Keratinocyte (primary cell): ENCODE results near the gene MMP21. TPM values are rescaled to one million over a fixed set of nuclear protein-coding genes. Genes with fewer than 3 reads are reported as not detected.

Experiments used
- DNase-seq: peaks from one replicate; pipeline ENCODE4 v3.0.0-alpha.2; 2011; ENCODE audit warnings: low read depth, missing footprints, low spot score
- FAIRE-seq: peaks from 2 replicates; lab custom pipeline; 2011; peaks lifted over from hg19 to GRCh38; lab: Jason Lieb, UNC
- H2AFZ ChIP-seq: 2 replicates; pipeline ENCODE4 v1.6.0; 2012; ENCODE audit warnings: low read length, control low read depth, inconsistent platforms; ENCODE audit not compliant: control insufficient read depth
- H3K27ac ChIP-seq: 2 replicates; pipeline ENCODE4 v1.5.1; 2011; ENCODE audit warnings: low read length; ENCODE audit not compliant: control insufficient read depth, insufficient read depth
- H3K27me3 ChIP-seq: 3 replicates; pipeline ENCODE4 v1.6.0; 2011; ENCODE audit warnings: low read length; ENCODE audit not compliant: control insufficient read depth, insufficient read depth; ENCODE audit errors: extremely low read depth
- H3K36me3 ChIP-seq, 2 experiments: 2 replicates in 1 of 2; 3 replicates in 1 of 2; pipeline ENCODE4 v1.5.1; 2011; ENCODE audit warnings: low read length in 2 of 2, mild to moderate bottlenecking in 1 of 2; ENCODE audit not compliant: control insufficient read depth in 2 of 2, insufficient read depth in 2 of 2; ENCODE audit errors: extremely low read depth in 1 of 2
- H3K4me1 ChIP-seq: 3 replicates; pipeline ENCODE4 v1.5.1; 2011; ENCODE audit warnings: low read length; ENCODE audit not compliant: control insufficient read depth, insufficient read depth; ENCODE audit errors: extremely low read depth
- H3K4me2 ChIP-seq: 3 replicates; pipeline ENCODE4 v1.6.0; 2011; ENCODE audit warnings: low read depth, low read length; ENCODE audit not compliant: control insufficient read depth, insufficient read depth; ENCODE audit errors: extremely low read depth
- H3K4me3 ChIP-seq, 3 experiments: fragments of 200-600 bp in 1 of 3; sonication (generic) in 1 of 3; 2 replicates in 2 of 3; 3 replicates in 1 of 3; pipeline ENCODE4 v1.5.1; 2011 to 2016; ENCODE audit warnings: low read length in 3 of 3, mild to moderate bottlenecking in 3 of 3, control low read depth in 2 of 3, inconsistent platforms in 1 of 3, low read depth in 1 of 3, mixed read lengths in 1 of 3, mixed run types in 1 of 3, moderate library complexity in 1 of 3; ENCODE audit not compliant: control insufficient read depth in 2 of 3, insufficient read depth in 2 of 3; ENCODE audit errors: extremely low read depth in 1 of 3
- H3K79me2 ChIP-seq: 2 replicates; pipeline ENCODE4 v1.6.0; 2012; ENCODE audit warnings: low read length; ENCODE audit not compliant: control insufficient read depth, insufficient read depth
- H3K9ac ChIP-seq: 3 replicates; pipeline ENCODE4 v1.6.0; 2011; ENCODE audit warnings: low read length; ENCODE audit not compliant: control insufficient read depth, insufficient read depth; ENCODE audit errors: extremely low read depth
- H3K9me1 ChIP-seq: 3 replicates; pipeline ENCODE4 v1.6.0; 2011; ENCODE audit warnings: low read length; ENCODE audit not compliant: control insufficient read depth, insufficient read depth; ENCODE audit errors: extremely low read depth
- H3K9me3 ChIP-seq: 2 replicates; pipeline ENCODE4 v1.5.1; 2012; ENCODE audit warnings: low read depth, low read length; ENCODE audit not compliant: control insufficient read depth
- H4K20me1 ChIP-seq: 3 replicates; pipeline ENCODE4 v1.6.0; 2011; ENCODE audit warnings: low read length; ENCODE audit not compliant: control insufficient read depth, insufficient read depth; ENCODE audit errors: extremely low read depth
- CTCF ChIP-seq, 3 experiments: IDR thresholded peaks in 1 of 3; conservative IDR thresholded peaks in 1 of 3; optimal IDR thresholded peaks in 1 of 3; 2 replicates in 2 of 3; 3 replicates in 1 of 3; pipeline versions ENCODE3 to v1.5.1; 2011; ENCODE audit warnings: low read length in 3 of 3, mild to moderate bottlenecking in 3 of 3, moderate library complexity in 2 of 3, control low read depth in 1 of 3, inconsistent platforms in 1 of 3; ENCODE audit not compliant: insufficient read depth in 2 of 3; ENCODE audit errors: extremely low read depth in 1 of 3
- EZH2 ChIP-seq: IDR thresholded peaks from one replicate; pipeline ENCODE4 v1.6.1; 2012; ENCODE audit warnings: inconsistent platforms, mild to moderate bottlenecking, low read length, moderate library complexity
- dilution Hi-C: fragments of 300-500 bp; cut with MboI; formaldehyde crosslinking; loops from one replicate; pipeline ENCODE4 v1.7.0; 2020; ENCODE audit warnings: low sequenced_read_pairs; ENCODE audit not compliant: extremely low pct_ligation_motif_present
- polyA plus RNA-seq, 5 experiments: library from polyadenylated mRNA; depleted of rRNA in 3 of 5; stranded (reverse) in 3 of 5; stranded (forward) in 1 of 5; unstranded in 1 of 5; fragments of >200 nt; gene quantifications; 1 replicate in 1 of 5; 2 replicates in 3 of 5; 3 replicates in 1 of 5; pipeline versions ENCODE4 v1.2.1 to v1.2.3, GENCODE V29; 2011 to 2012; ENCODE audit warnings: missing spikeins in 2 of 5, low read depth in 1 of 5, low replicate concordance in 1 of 5

Gene MMP21
- polyA plus RNA-seq, 1 donor (not counting 4 experiments of a cell fraction or from before 2014, with no cell fraction given): not detected

DNA sequence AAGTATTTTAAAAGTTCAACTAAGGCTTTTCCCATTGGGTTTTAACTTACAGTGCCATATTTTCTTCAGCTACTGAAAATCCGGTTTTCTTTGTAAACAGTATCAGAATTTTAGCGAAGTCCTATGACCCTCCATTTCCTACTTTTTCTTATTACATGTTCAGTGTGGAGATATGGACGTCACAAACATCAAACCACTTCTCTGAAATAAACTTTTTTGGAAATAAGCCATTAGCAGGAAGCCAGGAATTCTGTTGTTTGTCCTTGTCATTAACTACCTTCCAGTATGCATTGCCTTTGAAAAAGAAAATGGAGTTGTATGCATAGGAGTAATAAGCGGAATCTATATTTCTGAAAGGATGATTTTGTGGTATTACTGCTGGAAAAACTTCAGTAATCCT is 9.1 kb downstream of the MMP21 start:
- Histone ChIP-seq H3K79me2 (no peaks in the 10 kb centered on the region), H3K9me3 (no peaks in the 10 kb centered on the region), H3K9me1 (no peaks in the 10 kb centered on the region), H4K20me1 (no peaks in the 10 kb centered on the region), H3K27ac (no peak overlapping the region), H2AFZ (no peak overlapping the region), H3K27me3 (no peaks in the 10 kb centered on the region), H3K36me3 (peaks cover 5 to 15% of the 10 kb centered on the region in 2 experiments), H3K4me2 (no peak overlapping the region), H3K4me3 (no peak overlapping the region), H3K9ac (no peak overlapping the region), H3K4me1 (no peaks in the 10 kb centered on the region)
- FAIRE-seq: no peak
- no peak for DNase-seq
- dilution Hi-C loops: no loop called here
- TF ChIP-seq CTCF (optimal IDR thresholded peaks at IDR 0.05 in 1 of 3, IDR thresholded peaks at IDR 0.05 in 1 of 3, conservative IDR thresholded peaks at IDR 0.05 in 1 of 3; ENCODE audit: extremely low read depth in 1 of 3, insufficient read depth in 2 of 3, low read length in 3 of 3) (no peak), EZH2 (no peak)

GRCh38 chr10:125765835-125766234 is 9.8 kb downstream of the MMP21 start:
- no peaks in the 10 kb centered on the region for H3K9me3 ChIP-seq
- H3K9ac ChIP-seq: no peak overlapping the region
- no peaks in the 10 kb centered on the region for H3K79me2 ChIP-seq
- peaks cover 5 to 15% of the 10 kb centered on the region in 2 experiments for H3K36me3 ChIP-seq
- no peaks in the 10 kb centered on the region for H3K4me1 ChIP-seq
- dilution Hi-C loops: no loop called here
- no peak for TF ChIP-seq CTCF (optimal IDR thresholded peaks at IDR 0.05 in 1 of 3, IDR thresholded peaks at IDR 0.05 in 1 of 3, conservative IDR thresholded peaks at IDR 0.05 in 1 of 3; ENCODE audit: extremely low read depth in 1 of 3, insufficient read depth in 2 of 3, low read length in 3 of 3)
- no peak for TF ChIP-seq EZH2
- H3K27me3 ChIP-seq: no peaks in the 10 kb centered on the region
- no peak overlapping the region for H2AFZ ChIP-seq
- H3K9me1 ChIP-seq: no peaks in the 10 kb centered on the region
- no peak overlapping the region for H3K27ac ChIP-seq
- H4K20me1 ChIP-seq: no peaks in the 10 kb centered on the region
- FAIRE-seq: no peak
- H3K4me2 ChIP-seq: no peak overlapping the region
- no peak for DNase-seq
- no peak overlapping the region for H3K4me3 ChIP-seq
